ENCODE measurements around the gene MILR1.

DNA sequence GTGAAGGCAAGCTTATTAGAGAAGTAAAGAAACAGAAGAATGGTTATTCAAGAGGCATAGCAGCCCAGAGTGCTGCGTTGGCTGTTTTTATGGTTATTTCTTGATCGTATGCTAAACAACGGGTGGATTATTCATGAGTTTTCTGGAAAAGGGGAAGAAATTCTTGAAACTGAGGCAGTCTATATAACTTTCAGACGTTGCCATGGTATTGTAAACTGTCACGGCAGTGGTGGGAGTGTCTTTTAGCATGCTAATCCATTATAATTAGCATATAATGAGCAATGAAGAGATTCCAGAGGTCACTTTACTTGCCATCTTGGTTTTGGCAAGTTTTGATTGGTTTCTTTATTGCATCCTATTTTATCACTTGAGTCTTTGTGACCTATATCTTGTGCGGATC, 17.4 kb upstream of the MILR1 start:
- TF ChIP-seq CTCF (IDR thresholded peaks at IDR 0.05; ENCODE audit: low read depth, low read length) (no peak), EZH2phosphoT487 (IDR thresholded peaks at IDR 0.05; ENCODE audit: low read depth) (no peak)
